PC-3 (cell line): ENCODE results near the gene ECHDC1. TPM values are rescaled to one million over a fixed set of nuclear protein-coding genes. Genes with fewer than 3 reads are reported as not detected.
"Not testable (repeated sequence)": the region's sequence is repeated elsewhere in the genome, so short reads cannot be mapped to it uniquely, and the experiment has no call there.

Experiments
- ATAC-seq: fragments of 200-7000 bp; cut with Tn5 transposase; 2 replicates; pipeline ENCODE4 v1.9.1; 2020; ENCODE audit warnings: mild to moderate bottlenecking, moderate library complexity
- BruUV-seq: library from RNA; stranded (reverse); fragments of 400-500 nt; replicated peaks from 2 replicates; lab custom pipeline; 2021; lab: Mats Ljungman, UMichigan
- CTCF ChIA-PET: fragments of 300-600 bp; sonication (Branson Sonifier 250); formaldehyde crosslinking; loops from one replicate; lab custom pipeline; 2022; ENCODE audit warnings: antibody characterized with exemption; lab: Charles Lee
- POLR2A ChIA-PET: fragments of 300-600 bp; sonication (Branson Sonifier 250); formaldehyde crosslinking; loops from one replicate; lab custom pipeline; 2022; ENCODE audit warnings: antibody characterized with exemption; ENCODE audit not compliant: unreplicated experiment; lab: Charles Lee
- DNase-seq: peaks from one replicate; pipeline ENCODE4 v3.0.0-alpha.2; 2015
- H2AFZ ChIP-seq: fragments of 300-600 bp; sonication (generic); 2 replicates; pipeline ENCODE4 v1.6.0; 2016; ENCODE audit warnings: antibody characterized with exemption, low read length
- H3F3A ChIP-seq: fragments of 300-600 bp; sonication (generic); one replicate; pipeline ENCODE4 v1.6.0; 2017; ENCODE audit warnings: antibody characterized with exemption, low read length, control low read depth, mild to moderate bottlenecking; ENCODE audit not compliant: unreplicated experiment
- H3K27ac ChIP-seq: fragments of 300-600 bp; sonication (generic); 2 replicates; pipeline ENCODE4 v1.5.1; 2016; ENCODE audit warnings: mild to moderate bottlenecking, low read length
- H3K27me3 ChIP-seq: fragments of 300-600 bp; sonication (generic); 2 replicates; pipeline ENCODE4 v1.6.1; 2016; ENCODE audit warnings: low read length, mixed read lengths
- H3K36me3 ChIP-seq: fragments of 300-600 bp; sonication (generic); 2 replicates; pipeline ENCODE4 v1.6.1; 2016; ENCODE audit warnings: low read depth, mixed run types, low read length, mixed read lengths
- H3K4me1 ChIP-seq: fragments of 300-600 bp; sonication (generic); 2 replicates; pipeline ENCODE4 v1.5.1; 2016; ENCODE audit warnings: low read length; ENCODE audit not compliant: insufficient read depth
- H3K4me2 ChIP-seq: fragments of 300-600 bp; sonication (generic); 2 replicates; pipeline ENCODE4 v1.6.0; 2016; ENCODE audit warnings: low read length
- H3K4me3 ChIP-seq: fragments of 300-600 bp; sonication (generic); 2 replicates; pipeline ENCODE4 v1.5.1; 2016; ENCODE audit warnings: mild to moderate bottlenecking, low read length, mixed read lengths
- H3K79me2 ChIP-seq: fragments of 300-600 bp; sonication (generic); 2 replicates; pipeline ENCODE4 v1.6.1; 2017; ENCODE audit warnings: low read length, mixed read lengths
- H3K9ac ChIP-seq: fragments of 300-600 bp; sonication (generic); 2 replicates; pipeline ENCODE4 v1.6.0; 2016; ENCODE audit warnings: mild to moderate bottlenecking, low read length
- H3K9me2 ChIP-seq: fragments of 300-600 bp; sonication (generic); replicated peaks from 2 replicates; pipeline ENCODE4 v1.6.1; 2016; ENCODE audit warnings: mixed run types, low read length, mixed read lengths
- H3K9me3 ChIP-seq: fragments of 300-600 bp; sonication (generic); 2 replicates; pipeline ENCODE4 v1.6.1; 2016; ENCODE audit warnings: low read length, mixed read lengths
- H4K20me1 ChIP-seq: fragments of 300-600 bp; sonication (generic); 2 replicates; pipeline ENCODE4 v1.6.1; 2016; ENCODE audit warnings: low read length, mixed read lengths
- CTCF ChIP-seq: fragments of 300-600 bp; sonication (generic); conservative IDR thresholded peaks from 2 replicates; pipeline ENCODE4 v1.5.1; 2017; ENCODE audit warnings: antibody characterized with exemption, low read depth, mild to moderate bottlenecking, low read length
- EZH2 ChIP-seq: fragments of 300-600 bp; sonication (generic); IDR thresholded peaks from one replicate; pipeline ENCODE4 v1.6.1; 2017; ENCODE audit warnings: antibody characterized with exemption, mild to moderate bottlenecking, low read length; ENCODE audit not compliant: unreplicated experiment
- EZH2phosphoT487 ChIP-seq: fragments of 300-600 bp; sonication (generic); IDR thresholded peaks from 2 replicates; pipeline ENCODE4 v1.6.1; 2018; ENCODE audit warnings: mild to moderate bottlenecking, antibody characterized with exemption, low read length, borderline replicate concordance
- intact Hi-C: fragments of 100-400 bp; cut with micrococcal nuclease; formaldehyde crosslinking; loops from 2 replicates; pipeline ENCODE4 v1.9.0; 2023
- total RNA-seq: library from RNA; depleted of rRNA; stranded (reverse); fragments of >200 nt; gene quantifications from 2 replicates; pipeline ENCODE4 v1.2.3, GENCODE V29; 2014

ECHDC1 gene
- total RNA-seq, 1 experiment from 2014 or later = 34.5 TPM

GRCh38 chr6:127340171-127340570 lies 3.2 kb downstream of the ECHDC1 start:
- Histone ChIP-seq H3F3A (no peaks in the 10 kb centered on the region), H4K20me1 (peaks cover 12% of the 10 kb centered on the region; the same call in 1 of the 2 replicates), H3K36me3 (no peaks in the 10 kb centered on the region), H3K27me3 (no peaks in the 10 kb centered on the region), H3K9ac (no peak overlapping the region), H3K4me1 (peaks cover 37% of the 10 kb centered on the region), H3K4me2 (peak overlapping the region; percentile 26; the same call in 1 of the 2 replicates), H3K9me3 (no peaks in the 10 kb centered on the region), H3K79me2 (peaks cover 97% of the 10 kb centered on the region), H2AFZ (no peak overlapping the region), H3K27ac (no peak overlapping the region), H3K9me2 (no peaks in the 10 kb centered on the region), H3K4me3 (no peak overlapping the region)
- ChIA-PET POLR2A (no interaction called here), CTCF (no interaction called here)
- DNase-seq (no peak), ATAC-seq (no peak)
- intact Hi-C loops = no loop called here
- BruUV-seq = no TSS peak
- TF ChIP-seq EZH2 (no peak), EZH2phosphoT487 (no peak), CTCF (no peak)

GRCh38 chr6:127338936-127339335 lies 4.5 kb downstream of the ECHDC1 start:
- DNase-seq (no peak), ATAC-seq (no peak)
- H4K20me1 ChIP-seq = peaks cover 12% of the 10 kb centered on the region; the same call in 1 of the 2 replicates
- H3K9me3 ChIP-seq = no peaks in the 10 kb centered on the region
- no peak for TF ChIP-seq CTCF
- TF ChIP-seq EZH2phosphoT487 = no peak
- TF ChIP-seq EZH2 = no peak
- CTCF ChIA-PET = no interaction called here
- peaks cover 29% of the 10 kb centered on the region for H3K4me1 ChIP-seq
- no peaks in the 10 kb centered on the region for H3K9me2 ChIP-seq
- no peak overlapping the region for H2AFZ ChIP-seq
- H3K36me3 ChIP-seq = no peaks in the 10 kb centered on the region
- no peak overlapping the region for H3K4me3 ChIP-seq
- no peak overlapping the region for H3K4me2 ChIP-seq
- POLR2A ChIA-PET = no interaction called here
- H3K79me2 ChIP-seq = peaks cover 95% of the 10 kb centered on the region
- intact Hi-C loops = no loop called here
- H3F3A ChIP-seq = no peaks in the 10 kb centered on the region
- no peak overlapping the region for H3K27ac ChIP-seq
- H3K27me3 ChIP-seq = no peaks in the 10 kb centered on the region
- no peak overlapping the region for H3K9ac ChIP-seq
- BruUV-seq = no TSS peak

- Histone ChIP-seq H3K4me2 (no peak overlapping the region), H3K27ac (no peak overlapping the region), H3K27me3 (no peaks in the 10 kb centered on the region), H4K20me1 (peaks cover 6% of the 10 kb centered on the region; the same call in 1 of the 2 replicates), H3K36me3 (0 out of 2 replicates have a peak, but pooled peaks cover 5% of the 10 kb centered on the region), H3K9me3 (no peaks in the 10 kb centered on the region), H3K79me2 (peaks cover 38% of the 10 kb centered on the region), H3F3A (no peaks in the 10 kb centered on the region), H3K4me3 (no peak overlapping the region), H2AFZ (no peak overlapping the region), H3K4me1 (peaks cover 14% of the 10 kb centered on the region), H3K9ac (no peak overlapping the region), H3K9me2 (no peaks in the 10 kb centered on the region)
- ATAC-seq (no peak; the same call in 1 of the 2 replicates), DNase-seq (no peak)
- BruUV-seq = no TSS peak
- TF ChIP-seq EZH2phosphoT487 = no peak
- ChIA-PET POLR2A (no interaction called here), CTCF (no interaction called here)
- intact Hi-C loops = no loop called here
These were observed 10.9 kb downstream of the ECHDC1 start for GRCh38 chr6:127332383-127332961.

- BruUV-seq, H3K36me3 ChIP-seq, H3K27ac ChIP-seq, CTCF ChIA-PET, H3K9me2 ChIP-seq, H3K4me2 ChIP-seq, H4K20me1 ChIP-seq, H3K27me3 ChIP-seq, POLR2A ChIA-PET, DNase-seq, H3K9ac ChIP-seq, H3K4me3 ChIP-seq, H3K9me3 ChIP-seq, H2AFZ ChIP-seq, intact Hi-C loops, ATAC-seq, H3F3A ChIP-seq: not testable (repeated sequence)
- Histone ChIP-seq H3K4me1 (peaks cover 14% of the 10 kb centered on the region), H3K79me2 (peaks cover 26% of the 10 kb centered on the region)
These were observed 12.2 kb downstream of the ECHDC1 start for GRCh38 chr6:127331256-127331655.
